Gastrocnemius medialis (tissue), 4 donors: ENCODE measurements around the gene MYBPC3.

Experiments used
- POLR2A ChIP-seq, 2 donors: fragments of 450-650 bp; IDR thresholded peaks; one replicate each; pipeline ENCODE4 v1.6.1; 2017; ENCODE audit warnings: antibody characterized with exemption in 2 of 2, mild to moderate bottlenecking in 2 of 2, moderate library complexity in 2 of 2
- TF ChIP-seq, protein P1 (sequence below), 5 experiments: fragments of 450-650 bp in 3 of 5; fragments of 200-600 bp in 2 of 5; sonication (generic) in 2 of 5; IDR thresholded peaks in 4 of 5; conservative IDR thresholded peaks in 1 of 5; 1 replicate in 4 of 5; 2 replicates in 1 of 5; pipeline ENCODE4 v1.5.1; 2016 to 2019; ENCODE audit warnings: antibody characterized with exemption in 5 of 5, mild to moderate bottlenecking in 3 of 5, moderate library complexity in 3 of 5

DNA sequence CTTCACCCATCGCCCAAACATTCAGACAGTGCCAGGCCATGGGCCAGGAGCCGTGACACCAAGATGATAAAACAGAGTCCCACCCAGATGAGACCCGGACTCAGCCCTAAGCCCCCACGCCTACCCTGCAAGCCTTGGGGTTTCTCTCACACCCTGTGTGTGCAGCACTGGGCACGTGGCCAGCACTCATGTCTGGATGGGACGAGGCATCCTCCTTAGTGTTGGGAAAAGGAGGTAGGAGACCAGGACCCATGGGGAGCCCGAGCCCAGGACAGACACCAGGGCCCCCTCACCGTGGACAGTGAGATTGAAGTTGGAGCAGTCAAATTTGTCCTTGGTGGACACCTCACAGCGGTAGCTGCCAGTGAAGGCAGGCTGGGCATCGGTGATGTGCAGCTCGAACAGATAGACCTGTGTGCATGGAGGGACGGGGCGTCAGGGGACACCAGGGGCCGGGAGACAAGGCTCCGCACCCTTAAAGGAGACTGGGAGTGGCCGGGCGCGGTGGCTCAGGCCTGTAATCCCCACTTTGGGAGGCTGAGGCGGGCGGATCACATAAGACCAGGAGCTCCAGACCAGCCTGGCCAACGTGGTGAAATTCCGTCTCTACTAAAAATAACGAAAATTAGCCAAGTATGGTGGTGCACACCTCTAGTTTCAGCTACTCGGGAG is 4.2 kb downstream of the MYBPC3 start:
- TF ChIP-seq, protein P1, sequence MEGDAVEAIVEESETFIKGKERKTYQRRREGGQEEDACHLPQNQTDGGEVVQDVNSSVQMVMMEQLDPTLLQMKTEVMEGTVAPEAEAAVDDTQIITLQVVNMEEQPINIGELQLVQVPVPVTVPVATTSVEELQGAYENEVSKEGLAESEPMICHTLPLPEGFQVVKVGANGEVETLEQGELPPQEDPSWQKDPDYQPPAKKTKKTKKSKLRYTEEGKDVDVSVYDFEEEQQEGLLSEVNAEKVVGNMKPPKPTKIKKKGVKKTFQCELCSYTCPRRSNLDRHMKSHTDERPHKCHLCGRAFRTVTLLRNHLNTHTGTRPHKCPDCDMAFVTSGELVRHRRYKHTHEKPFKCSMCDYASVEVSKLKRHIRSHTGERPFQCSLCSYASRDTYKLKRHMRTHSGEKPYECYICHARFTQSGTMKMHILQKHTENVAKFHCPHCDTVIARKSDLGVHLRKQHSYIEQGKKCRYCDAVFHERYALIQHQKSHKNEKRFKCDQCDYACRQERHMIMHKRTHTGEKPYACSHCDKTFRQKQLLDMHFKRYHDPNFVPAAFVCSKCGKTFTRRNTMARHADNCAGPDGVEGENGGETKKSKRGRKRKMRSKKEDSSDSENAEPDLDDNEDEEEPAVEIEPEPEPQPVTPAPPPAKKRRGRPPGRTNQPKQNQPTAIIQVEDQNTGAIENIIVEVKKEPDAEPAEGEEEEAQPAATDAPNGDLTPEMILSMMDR (IDR thresholded peaks at IDR 0.05 in 4 of 5, conservative IDR thresholded peaks at IDR 0.05 in 1 of 5), result no peak
- TF ChIP-seq POLR2A (IDR thresholded peaks at IDR 0.05), result no peak
